Motor neuron (in vitro differentiated cells): ENCODE measurements around the gene PCMTD2. TPM values are rescaled to one million over a fixed set of nuclear protein-coding genes. Genes with fewer than 3 reads are reported as not detected.
A peak's percentile ranks its signal among the peaks of the same experiment; 100 is the strongest.

Experiments
- ATAC-seq, 8 experiments: fragments of 200-7000 bp; cut with Tn5 transposase; replicated peaks in 6 of 8; 2 replicates each; pipeline ENCODE4 v1.8.0; 2021; ENCODE audit warnings: mild to moderate bottlenecking in 8 of 8, moderate library complexity in 8 of 8
- H3K27ac ChIP-seq, 2 donors: fragments of 250-450 bp; sonication (Bioruptor Pico); 2 replicates each; pipeline ENCODE4 v1.9.0; 2021; ENCODE audit warnings: antibody characterized with exemption in 2 of 2, mild to moderate bottlenecking in 2 of 2, moderate library complexity in 1 of 2
- H3K4me1 ChIP-seq, 2 donors: fragments of 250-450 bp; sonication (Bioruptor Pico); replicated peaks in 1 of 2; 2 replicates each; pipeline ENCODE4 v1.6.1; 2021; ENCODE audit warnings: antibody characterized with exemption in 2 of 2, mild to moderate bottlenecking in 2 of 2, moderate library complexity in 1 of 2
- H3K4me3 ChIP-seq, 5 donors: fragments of 250-450 bp; sonication (Bioruptor Pico); 2 replicates each; pipeline ENCODE4 v1.9.0; 2021; ENCODE audit warnings: antibody characterized with exemption in 5 of 5, mild to moderate bottlenecking in 5 of 5, moderate library complexity in 4 of 5
- WGBS, 10 experiments: fragments of 450-650 bp; shearing (Covaris generic); methylation state at CpG; one replicate each; pipeline ENCODE4 v1.0.0; 2022; 5-methylcytosine and 5-hydroxymethylcytosine counted together
- in situ Hi-C, 9 experiments: fragments of 400-800 bp; cut with MboI; loops; one replicate each; pipeline ENCODE4 v1.15.0; 2021; ENCODE audit warnings: low sequenced_read_pairs in 9 of 9, low pct_unique_long_range_greater_than_20kb in 2 of 9; ENCODE audit not compliant: unreplicated experiment in 9 of 9
- total RNA-seq, 8 experiments: library from RNA; unstranded; fragments of 300-600 nt; gene quantifications; 2 replicates each; pipeline versions ENCODE4 v1.2.3 to v1.2.4, GENCODE V29; 2022

PCMTD2 gene
- total RNA-seq, 8 experiments from 2014 or later: 24.1 to 68.5 (median 32.7) TPM

DNA sequence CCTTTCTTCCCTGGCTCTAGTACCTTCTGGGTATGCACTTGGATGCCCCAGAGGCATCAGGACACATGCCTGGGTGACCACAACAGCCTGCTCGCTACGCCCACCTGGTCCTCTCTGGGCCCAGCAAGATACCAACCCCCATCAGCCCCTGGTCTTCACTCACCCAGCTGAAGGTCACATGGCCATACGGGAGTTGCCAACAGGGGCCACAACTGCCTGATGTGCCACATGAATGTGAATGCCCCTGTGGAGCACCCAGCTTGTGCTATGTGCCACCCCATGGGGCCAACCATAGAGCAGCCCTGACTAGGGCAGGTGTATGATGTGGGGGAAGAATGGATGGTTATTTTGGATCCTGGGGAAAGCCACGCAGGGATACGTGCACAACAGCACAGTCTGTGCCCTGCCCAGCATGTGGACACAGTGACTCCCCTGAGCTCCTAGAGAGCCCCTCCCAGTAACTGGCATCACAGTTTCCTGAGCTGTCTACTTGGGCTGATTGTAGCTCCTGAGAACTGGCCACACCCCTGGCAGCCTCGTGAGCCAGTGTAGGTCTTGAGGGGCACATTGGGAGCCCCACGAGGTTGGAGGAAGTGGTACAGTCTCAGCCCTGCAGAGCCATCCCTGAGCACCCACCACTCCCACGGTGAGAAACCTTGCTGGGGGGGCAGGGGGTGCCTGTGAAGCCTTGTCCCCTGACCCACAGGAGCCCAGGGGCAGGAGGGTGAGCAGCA lies 10.5 kb upstream of the PCMTD2 start:
- WGBS, 10 experiments: 10 to 92% (median 83%) methylated on average over 1 to 5 of the region's 8 CpGs; no CpG with 5 or more reads in 5 of the 10 experiments
- no peaks in the 10 kb centered on the region for H3K4me1 ChIP-seq
- H3K27ac ChIP-seq: no peak overlapping the region
- in situ Hi-C loops: no loop called here
- no peak overlapping the region for H3K4me3 ChIP-seq
- peak in 7 of 8 experiments; percentile 7 to 46 (median 22) for ATAC-seq

DNA sequence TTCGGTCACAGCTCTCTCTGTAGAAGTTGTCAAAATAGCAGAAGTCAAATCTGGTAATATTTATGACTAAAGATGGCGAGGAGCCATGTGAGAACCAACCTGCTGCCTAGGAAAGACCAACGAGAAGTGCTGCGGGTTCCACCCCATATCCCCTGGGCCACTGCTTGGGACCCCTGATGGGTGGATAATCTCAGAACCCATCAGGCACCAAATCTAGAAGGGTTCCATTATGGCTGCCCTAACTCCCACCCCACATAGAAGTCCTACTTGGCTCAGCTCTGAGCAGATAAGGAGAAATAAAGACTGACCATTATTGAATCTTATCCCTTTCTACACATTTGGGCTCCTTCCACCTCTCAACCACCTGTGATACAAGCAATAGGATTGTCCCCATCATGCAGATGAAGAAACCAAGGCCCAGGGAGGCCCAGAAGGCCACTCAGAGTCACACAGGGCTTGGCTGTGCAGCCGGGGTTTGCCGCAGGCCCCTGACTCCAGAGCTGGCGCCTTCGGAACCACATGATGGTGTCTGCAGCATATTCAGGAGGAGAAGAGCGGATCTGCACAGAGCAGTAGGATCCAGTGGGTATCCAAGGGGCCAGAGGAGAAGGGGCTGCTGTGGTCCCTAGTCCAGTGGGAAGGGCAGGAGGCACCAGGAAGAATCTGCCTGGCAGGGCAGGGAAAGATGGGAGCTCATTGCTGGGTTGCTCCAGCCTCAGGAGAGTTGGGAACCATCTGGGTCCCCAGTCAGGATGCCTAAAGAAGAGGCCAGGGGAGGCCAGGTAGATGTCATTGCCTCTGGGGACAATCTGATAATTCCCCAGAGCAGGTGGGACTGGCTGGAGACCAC lies 9.6 kb upstream of the PCMTD2 start:
- in situ Hi-C loops: no loop called here
- H3K27ac ChIP-seq: no peak overlapping the region

DNA sequence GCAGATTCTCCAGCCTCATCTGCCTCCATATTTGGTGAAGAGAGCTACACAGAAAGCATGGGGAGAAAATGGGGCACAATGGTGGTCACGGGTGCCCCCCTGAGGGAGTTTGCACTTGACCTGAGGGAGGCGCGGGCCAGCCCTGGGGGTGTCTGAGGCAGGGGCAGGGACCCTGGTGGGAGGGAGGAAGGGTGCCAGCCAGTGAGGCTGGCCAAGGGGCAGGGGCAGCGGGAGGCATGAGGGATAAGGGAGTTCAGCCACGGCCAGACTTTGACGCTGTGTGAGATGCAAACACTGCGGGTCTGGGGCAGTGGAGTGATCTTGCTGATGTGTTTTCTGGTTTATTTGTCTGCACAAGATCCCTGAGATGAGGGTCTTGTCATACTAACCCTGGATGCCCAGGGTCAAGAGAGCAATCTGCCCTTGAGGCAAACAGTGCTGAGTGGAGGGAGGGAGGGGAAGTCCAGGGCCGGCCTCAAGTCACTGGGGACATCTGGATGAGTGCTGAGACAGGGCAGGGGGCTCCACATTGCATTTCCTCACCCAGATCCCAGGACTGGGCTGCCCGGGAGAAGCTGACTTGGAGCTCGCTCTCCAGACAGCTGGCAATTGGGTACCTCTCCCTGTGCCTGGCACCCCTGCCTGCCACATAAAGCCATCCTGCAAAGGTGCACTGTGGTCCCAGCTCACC lies 8.8 kb upstream of the PCMTD2 start:
- H3K27ac ChIP-seq: no peak overlapping the region
- in situ Hi-C loops: no loop called here
- ATAC-seq: peak in 1 of 8 experiments; percentile 21
- 63 to 100% methylated on average over 1 to 2 of the region's 10 CpGs; no CpG with 5 or more reads in 8 of the 10 experiments for WGBS, 10 experiments
- no peaks in the 10 kb centered on the region for H3K4me1 ChIP-seq
- H3K4me3 ChIP-seq: no peak overlapping the region

More for the DNA sequence above, 9.6 kb upstream of the PCMTD2 start:
- no peaks in the 10 kb centered on the region for H3K4me1 ChIP-seq
- 27 to 100% (median 80%) methylated on average over 1 to 6 of the region's 9 CpGs; no CpG with 5 or more reads in 2 of the 10 experiments for WGBS, 10 experiments
- no peak for ATAC-seq
- H3K4me3 ChIP-seq: no peak overlapping the region

DNA sequence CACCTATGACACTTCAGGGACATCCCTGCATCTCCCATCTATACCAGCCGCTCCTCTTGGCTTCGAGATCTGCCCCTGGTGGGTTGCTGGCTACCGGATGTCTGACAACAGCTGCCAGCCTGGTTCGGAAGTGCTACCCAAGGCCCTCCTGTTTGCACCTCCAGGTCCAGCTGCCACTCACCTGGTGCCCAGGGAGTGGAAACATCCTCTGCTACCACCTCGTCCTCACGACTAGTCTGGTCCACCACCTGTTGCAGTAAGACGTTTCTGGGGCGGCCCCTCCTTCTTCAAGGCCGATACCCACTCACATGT lies 8.3 kb upstream of the PCMTD2 start:
- H3K4me1 ChIP-seq: no peaks in the 10 kb centered on the region

DNA sequence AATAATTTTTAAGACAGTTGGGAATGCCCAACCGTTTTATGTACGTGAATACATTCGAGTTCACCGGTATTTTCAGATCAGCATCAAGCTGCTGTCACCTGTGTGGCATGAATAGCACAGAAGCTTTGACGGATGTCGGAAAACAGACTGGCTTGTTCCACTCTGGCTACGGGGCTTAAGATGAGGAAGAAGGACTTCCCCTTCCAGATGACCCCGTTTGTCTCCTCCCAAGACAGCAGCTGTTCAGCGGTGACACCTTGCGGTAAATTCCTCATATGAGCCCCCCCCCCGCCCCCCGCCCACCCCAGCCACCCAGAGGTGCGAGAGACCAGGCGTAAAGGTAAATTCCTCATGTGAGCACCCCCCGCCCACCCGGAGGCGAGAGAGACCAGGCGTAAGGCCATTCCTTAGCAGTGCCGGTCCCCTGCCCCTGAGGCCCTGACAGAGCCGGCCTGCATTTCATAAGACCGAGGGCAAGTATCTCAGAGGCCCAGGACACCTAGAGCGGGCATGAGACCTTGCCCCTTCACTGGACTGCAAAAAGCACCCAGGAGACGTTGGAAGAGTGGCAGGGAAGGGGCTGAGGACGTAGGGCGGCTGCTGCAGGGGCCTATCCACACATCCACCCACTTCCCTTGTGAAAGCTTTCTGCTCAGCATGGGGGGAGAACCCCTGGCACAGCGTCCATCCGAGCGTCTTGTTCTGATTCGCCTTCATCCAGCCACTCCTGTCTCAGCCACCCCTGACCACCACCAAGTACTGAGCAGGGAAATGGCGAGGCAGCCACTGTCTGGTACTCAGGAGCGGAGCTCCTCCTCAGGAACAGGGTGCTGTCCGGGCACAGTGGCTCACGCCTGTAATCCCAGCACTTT lies 7.3 kb upstream of the PCMTD2 start:
- Histone ChIP-seq H3K4me1 (no peaks in the 10 kb centered on the region), H3K4me3 (no peak overlapping the region), H3K27ac (no peak overlapping the region)
- ATAC-seq: peak in 1 of 8 experiments; percentile 21
- WGBS, 10 experiments: 20 to 90% (median 73%) methylated on average over 1 to 18 of the region's 33 CpGs; no CpG with 5 or more reads in 3 of the 10 experiments
- in situ Hi-C loops: no loop called here

More for the DNA sequence above, 8.3 kb upstream of the PCMTD2 start:
- 43 to 100% (median 73%) methylated on average over 2 to 5 of the region's 9 CpGs; no CpG with 5 or more reads in 7 of the 10 experiments for WGBS, 10 experiments
- no peak overlapping the region for H3K4me3 ChIP-seq
- H3K27ac ChIP-seq: no peak overlapping the region
- no peak for ATAC-seq
- in situ Hi-C loops: no loop called here

DNA sequence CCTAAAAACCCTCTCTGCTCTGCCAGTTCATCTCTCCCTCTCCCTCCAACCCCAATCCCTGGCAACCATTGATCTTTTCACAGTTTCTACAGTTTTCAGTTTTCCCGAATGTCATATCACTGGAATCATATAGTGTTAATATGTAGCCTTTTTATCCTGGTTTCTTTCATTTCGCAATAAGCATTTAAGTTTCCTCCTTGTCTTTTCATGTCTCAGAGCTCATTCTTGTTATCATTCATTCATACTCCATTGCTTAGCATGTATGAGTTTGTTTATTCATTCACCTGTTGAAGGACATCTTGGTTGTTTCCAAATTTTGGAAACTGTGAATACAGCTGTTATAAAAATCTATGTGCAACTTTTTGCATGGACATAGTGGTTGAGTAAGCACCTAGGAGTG lies 5.5 kb upstream of the PCMTD2 start:
- H3K27ac ChIP-seq: no peak overlapping the region
- ATAC-seq: no peak
- in situ Hi-C loops: no loop called here

DNA sequence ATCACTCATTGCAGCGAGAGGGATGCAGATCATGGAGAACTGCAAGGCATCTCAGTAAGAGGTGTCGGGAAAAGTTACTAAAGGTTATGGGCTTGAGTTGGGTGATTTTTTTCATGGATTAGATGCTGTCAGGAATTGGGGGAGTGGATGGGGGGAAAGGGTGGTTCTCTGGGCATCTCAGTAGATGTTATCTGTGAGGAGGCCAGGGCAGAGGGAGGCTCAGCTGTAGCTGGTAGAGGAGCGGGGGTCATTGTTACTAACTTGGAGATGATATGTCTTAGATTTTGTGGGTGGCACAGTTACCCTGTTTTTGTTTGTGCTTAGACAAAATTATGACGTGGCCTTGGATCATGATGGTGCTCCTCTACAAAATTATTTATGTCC lies 2.6 kb upstream of the PCMTD2 start:
- H3K27ac ChIP-seq: no peak overlapping the region
- ATAC-seq: no peak
- peaks cover 8 to 12% of the 10 kb centered on the region in 2 donors for H3K4me1 ChIP-seq
- 80 to 100% (median 92%) methylated on average over 1 to 4 of the region's 4 CpGs; no CpG with 5 or more reads in 3 of the 10 experiments for WGBS, 10 experiments
- in situ Hi-C loops: no loop called here
- no peak overlapping the region for H3K4me3 ChIP-seq

More for the DNA sequence above, 5.5 kb upstream of the PCMTD2 start:
- 8 to 100% (median 85%) methylated on average over 1 to 2 of the region's 2 CpGs for WGBS, 10 experiments
- no peaks in the 10 kb centered on the region for H3K4me1 ChIP-seq
- H3K4me3 ChIP-seq: no peak overlapping the region

DNA sequence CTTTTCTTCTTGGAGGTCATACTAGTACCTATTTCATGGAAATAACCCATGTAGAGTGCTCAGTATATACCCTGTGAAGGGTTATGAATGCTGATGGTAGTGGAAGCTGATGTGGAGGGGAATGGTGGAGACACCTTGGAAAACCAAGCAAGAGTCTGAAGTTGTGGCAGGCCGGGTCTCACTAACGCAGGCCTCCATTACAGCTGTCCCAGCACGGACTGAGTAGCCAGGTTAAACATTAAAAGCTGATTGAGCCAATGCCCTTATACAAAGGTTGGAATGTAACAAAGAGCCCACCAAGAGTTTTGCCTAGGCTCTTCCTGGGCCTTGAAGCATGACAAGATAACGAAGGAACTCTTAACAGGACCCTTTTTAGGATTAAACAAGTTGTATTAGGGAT lies 2.1 kb upstream of the PCMTD2 start:
- WGBS, 10 experiments: 33 to 100% (median 60%) methylated on average over 1 to 4 of the region's 4 CpGs; no CpG with 5 or more reads in 1 of the 10 experiments
- H3K27ac ChIP-seq: no peak overlapping the region
- no peak for ATAC-seq
- in situ Hi-C loops: no loop called here
- H3K4me3 ChIP-seq: no peak overlapping the region
- peaks cover 8 to 12% of the 10 kb centered on the region in 2 donors for H3K4me1 ChIP-seq

DNA sequence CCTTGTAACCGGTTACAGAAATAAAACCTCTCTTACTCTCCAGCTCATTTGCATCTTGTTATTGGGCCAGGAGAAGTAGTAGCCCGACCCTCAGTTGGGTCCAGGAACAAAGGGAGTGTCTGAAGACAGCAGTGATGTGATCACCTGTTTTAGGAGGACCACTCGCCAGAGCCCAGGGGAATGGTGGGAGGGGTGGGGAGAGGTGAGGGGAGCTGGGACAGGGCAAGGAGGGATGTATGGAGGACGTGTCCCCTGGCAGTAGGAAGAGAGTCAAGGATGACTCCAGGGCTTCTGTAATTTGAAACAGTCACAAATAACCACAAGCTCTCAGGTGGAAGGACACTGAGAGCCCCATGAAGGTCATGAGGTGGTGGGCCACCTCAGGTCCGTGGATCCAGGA lies 1.4 kb upstream of the PCMTD2 start:
- WGBS, 10 experiments: 67 to 100% (median 88%) methylated on average over 1 to 3 of the region's 5 CpGs; no CpG with 5 or more reads in 7 of the 10 experiments
- H3K27ac ChIP-seq: no peak overlapping the region
- no peak overlapping the region for H3K4me3 ChIP-seq
- ATAC-seq: no peak
- in situ Hi-C loops: no loop called here
- peaks cover 8 to 12% of the 10 kb centered on the region in 2 donors for H3K4me1 ChIP-seq

DNA sequence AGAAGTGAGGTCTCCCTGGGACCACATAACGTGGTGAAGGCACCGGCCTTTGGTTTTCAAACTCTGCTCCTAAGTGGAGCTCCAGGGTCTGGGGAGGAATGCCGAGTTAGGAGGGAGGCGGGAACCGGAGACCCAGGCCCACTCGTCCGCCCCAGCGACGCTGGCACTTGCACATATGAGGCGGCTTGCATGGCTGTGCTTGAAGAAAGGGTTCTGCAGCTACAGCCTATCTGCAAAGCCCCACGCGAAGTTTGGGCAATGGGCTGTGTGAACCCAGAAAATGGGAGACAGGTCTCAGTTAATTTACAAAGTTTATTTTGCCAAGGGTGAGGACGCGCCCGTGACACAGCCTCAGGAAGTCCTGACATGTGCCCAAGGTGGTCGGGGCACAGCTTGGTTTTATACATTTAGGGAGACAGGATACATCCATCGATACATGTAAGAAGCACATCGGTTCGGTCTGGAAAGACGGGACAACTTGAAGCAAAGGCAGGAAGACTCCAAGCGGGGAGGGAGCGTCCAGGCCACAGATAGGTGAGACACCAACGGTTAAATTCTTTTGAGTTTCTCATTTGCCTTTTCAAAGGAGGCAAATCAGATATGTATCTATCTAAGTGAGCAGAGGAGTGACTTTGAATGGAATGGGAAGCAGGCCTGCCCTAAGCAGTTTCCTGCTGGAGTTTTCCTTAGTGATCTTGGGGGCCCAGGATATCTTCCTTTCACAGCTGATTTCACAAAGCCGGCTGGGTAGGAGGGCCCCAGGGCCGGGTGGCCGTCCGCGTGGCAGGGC lies 782 bp upstream of the PCMTD2 start:
- in situ Hi-C loops: no loop called here
- H3K4me3 ChIP-seq: peak overlapping the region; percentile 73 to 91 (median 85)
- ATAC-seq: peak in 2 of 8 experiments; percentile 39 to 47
- H3K27ac ChIP-seq: peak overlapping the region; percentile 58 to 76
- 84 to 100% (median 87%) methylated on average over 2 to 16 of the region's 28 CpGs; no CpG with 5 or more reads in 1 of the 10 experiments for WGBS, 10 experiments
- H3K4me1 ChIP-seq: peaks cover 8 to 12% of the 10 kb centered on the region in 2 donors

DNA sequence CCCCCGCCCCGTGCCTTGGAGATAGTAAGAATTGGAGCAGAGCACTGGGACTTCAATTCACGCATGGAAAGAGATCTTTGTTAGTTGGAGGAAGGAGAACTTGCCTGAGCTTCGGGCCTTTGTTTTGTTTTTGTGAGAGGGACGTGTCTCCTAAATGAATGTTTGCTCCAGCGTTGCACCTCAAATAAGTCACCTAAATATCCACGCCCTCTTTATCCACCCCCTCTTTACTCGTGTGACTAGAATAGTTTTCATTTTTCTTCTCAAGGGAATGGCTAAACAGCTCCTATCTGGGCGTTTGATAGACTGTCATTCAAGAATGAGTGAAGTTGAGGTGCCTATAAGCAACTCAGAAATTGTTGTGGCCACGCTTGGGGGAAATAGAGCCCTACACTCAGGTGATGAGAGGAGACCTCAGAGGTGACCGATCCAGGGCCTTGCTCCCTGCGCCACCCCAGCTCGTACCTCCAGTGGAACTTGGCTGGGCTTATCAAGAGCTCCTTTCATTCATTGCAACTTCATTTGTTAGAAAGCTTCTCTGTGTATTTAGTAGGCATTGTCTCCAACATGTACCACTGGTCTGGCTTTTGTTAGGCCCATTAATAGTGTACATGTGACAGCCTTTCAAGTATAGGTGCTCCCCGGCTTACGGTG lies 861 bp downstream of the PCMTD2 start:
- Histone ChIP-seq H3K4me3 (peak overlapping the region; percentile 73 to 91 (median 85)), H3K27ac (peak overlapping the region; percentile 58 to 76), H3K4me1 (peaks cover 8 to 12% of the 10 kb centered on the region in 2 donors)
- in situ Hi-C loops: no loop called here
- WGBS, 10 experiments: 0 to 44% (median 26%) methylated on average over 1 to 14 of the region's 15 CpGs; no CpG with 5 or more reads in 1 of the 10 experiments
- no peak for ATAC-seq
